ENCODE measurements around the gene ATG10. TPM values are rescaled to one million over a fixed set of nuclear protein-coding genes. Genes with fewer than 3 reads are reported as not detected.

ATG10 gene
- total RNA-seq, 1 donor = 6.5 TPM

GRCh38 chr5:82077496-82077895 lies 105.7 kb downstream of the ATG10 start:
- Histone ChIP-seq H3K9me3 (ENCODE audit: low read depth, low read length) (no peaks in the 10 kb centered on the region), H3K4me1 (ENCODE audit: insufficient read depth, low read length) (no peaks in the 10 kb centered on the region), H4K20me1 (ENCODE audit: insufficient read depth, low read length) (no peaks in the 10 kb centered on the region), H3K36me3 (ENCODE audit: insufficient read depth, low read length) (no peaks in the 10 kb centered on the region), H3K4me2 (ENCODE audit: insufficient read depth, low read length) (no peak overlapping the region), H3K79me2 (ENCODE audit: insufficient read depth, low read length) (no peaks in the 10 kb centered on the region), H2AFZ (ENCODE audit: low read length) (no peak overlapping the region), H3K4me3 (ENCODE audit: insufficient read depth, low read length) (no peak overlapping the region), H3K27ac (ENCODE audit: low read depth, low read length) (no peak overlapping the region), H3K27me3 (ENCODE audit: insufficient read depth, low read length) (no peaks in the 10 kb centered on the region)
- TF ChIP-seq CTCF (IDR thresholded peaks at IDR 0.05; ENCODE audit: extremely low read depth, low read depth, low read length) = no peak
- DNase-seq (ENCODE audit: insufficient read length, low spot score, missing footprints) = no peak

- H3K79me2 ChIP-seq (ENCODE audit: insufficient read depth, low read length) = no peaks in the 10 kb centered on the region
- no peaks in the 10 kb centered on the region for H3K27me3 ChIP-seq (ENCODE audit: insufficient read depth, low read length)
- no peaks in the 10 kb centered on the region for H3K36me3 ChIP-seq (ENCODE audit: insufficient read depth, low read length)
- DNase-seq (ENCODE audit: insufficient read length, low spot score, missing footprints) = no peak
- no peak for TF ChIP-seq CTCF (IDR thresholded peaks at IDR 0.05; ENCODE audit: extremely low read depth, low read depth, low read length)
- no peaks in the 10 kb centered on the region for H4K20me1 ChIP-seq (ENCODE audit: insufficient read depth, low read length)
- no peak overlapping the region for H2AFZ ChIP-seq (ENCODE audit: low read length)
- no peak overlapping the region for H3K27ac ChIP-seq (ENCODE audit: low read depth, low read length)
- H3K4me3 ChIP-seq (ENCODE audit: insufficient read depth, low read length) = no peak overlapping the region
- no peak overlapping the region for H3K4me2 ChIP-seq (ENCODE audit: insufficient read depth, low read length)
- H3K9me3 ChIP-seq (ENCODE audit: low read depth, low read length) = peaks cover 5% of the 10 kb centered on the region
- no peaks in the 10 kb centered on the region for H3K4me1 ChIP-seq (ENCODE audit: insufficient read depth, low read length)
Observed at GRCh38 chr5:82091617-82092016, 119.8 kb downstream of the ATG10 start.

DNA sequence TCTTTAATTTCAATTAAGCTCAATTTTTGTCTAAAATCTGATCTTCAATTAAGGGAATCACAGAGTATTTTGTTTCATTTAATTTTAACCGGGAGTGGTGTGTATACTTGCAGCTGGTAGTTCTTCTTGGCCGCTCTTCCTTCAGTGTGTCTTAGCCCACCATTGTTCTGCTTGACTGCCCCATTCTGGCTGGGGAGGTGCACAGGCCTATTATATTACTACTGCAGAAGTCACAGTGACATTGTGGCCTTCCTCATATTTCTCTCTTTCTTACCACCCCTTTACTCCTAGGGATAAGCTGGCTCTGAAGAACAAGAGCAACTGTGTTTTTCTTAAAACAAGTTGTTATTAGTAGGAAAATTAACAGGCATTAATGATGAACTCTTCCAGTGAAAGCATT lies 123.7 kb downstream of the ATG10 start:
- Histone ChIP-seq H3K36me3 (ENCODE audit: insufficient read depth, low read length) (no peaks in the 10 kb centered on the region), H3K4me2 (ENCODE audit: insufficient read depth, low read length) (no peak overlapping the region), H3K4me1 (ENCODE audit: insufficient read depth, low read length) (no peaks in the 10 kb centered on the region), H3K79me2 (ENCODE audit: insufficient read depth, low read length) (no peaks in the 10 kb centered on the region), H3K9me3 (ENCODE audit: low read depth, low read length) (peaks cover 5% of the 10 kb centered on the region), H4K20me1 (ENCODE audit: insufficient read depth, low read length) (no peaks in the 10 kb centered on the region), H3K27me3 (ENCODE audit: insufficient read depth, low read length) (no peaks in the 10 kb centered on the region), H3K27ac (ENCODE audit: low read depth, low read length) (no peak overlapping the region), H3K4me3 (ENCODE audit: insufficient read depth, low read length) (no peak overlapping the region), H2AFZ (ENCODE audit: low read length) (no peak overlapping the region)
- no peak for DNase-seq (ENCODE audit: insufficient read length, low spot score, missing footprints)
- TF ChIP-seq CTCF (IDR thresholded peaks at IDR 0.05; ENCODE audit: extremely low read depth, low read depth, low read length) = no peak

- Histone ChIP-seq H3K27me3 (ENCODE audit: insufficient read depth, low read length) (no peaks in the 10 kb centered on the region), H2AFZ (ENCODE audit: low read length) (no peak overlapping the region), H3K36me3 (ENCODE audit: insufficient read depth, low read length) (no peaks in the 10 kb centered on the region), H3K4me2 (ENCODE audit: insufficient read depth, low read length) (no peak overlapping the region), H4K20me1 (ENCODE audit: insufficient read depth, low read length) (no peaks in the 10 kb centered on the region), H3K4me1 (ENCODE audit: insufficient read depth, low read length) (no peaks in the 10 kb centered on the region), H3K27ac (ENCODE audit: low read depth, low read length) (no peak overlapping the region), H3K4me3 (ENCODE audit: insufficient read depth, low read length) (no peak overlapping the region), H3K9me3 (ENCODE audit: low read depth, low read length) (peaks cover 5% of the 10 kb centered on the region), H3K79me2 (ENCODE audit: insufficient read depth, low read length) (no peaks in the 10 kb centered on the region)
- DNase-seq (ENCODE audit: insufficient read length, low spot score, missing footprints) = no peak
- no peak for TF ChIP-seq CTCF (IDR thresholded peaks at IDR 0.05; ENCODE audit: extremely low read depth, low read depth, low read length)
Observed at GRCh38 chr5:82096249-82096648, 124.4 kb downstream of the ATG10 start.
